Natural killer cell (primary cell): ENCODE data around the gene HMGCL. TPM values are rescaled to one million over a fixed set of nuclear protein-coding genes. Genes with fewer than 3 reads are reported as not detected.

ENCODE experiments used
- ATAC-seq, 3 donors: fragments of 150-1000 bp in 2 of 3; fragments of 200-7000 bp in 1 of 3; cut with Tn5 transposase; 1 replicate in 1 of 3; 2 replicates in 2 of 3; pipeline ENCODE4 v1.10.0; 2021; ENCODE audit warnings: mild to moderate bottlenecking in 2 of 3, moderate library complexity in 2 of 3
- DNase-seq, 2 donors: peaks; one replicate each; pipeline versions ENCODE4 v3.0.0 to v3.0.0-alpha.2; 2013 to 2021; ENCODE audit warnings: mixed read lengths in 1 of 2
- H3K27ac ChIP-seq: one replicate; pipeline ENCODE4 v1.5.1; 2013; ENCODE audit warnings: mild to moderate bottlenecking, low read length
- H3K27me3 ChIP-seq: one replicate; pipeline ENCODE4 v1.6.1; 2013; ENCODE audit warnings: low read length; ENCODE audit not compliant: control insufficient read depth, insufficient read depth
- H3K36me3 ChIP-seq: one replicate; pipeline ENCODE4 v1.6.1; 2013; ENCODE audit warnings: low read length; ENCODE audit not compliant: control insufficient read depth, insufficient read depth
- H3K4me1 ChIP-seq: one replicate; pipeline ENCODE4 v1.6.1; 2013; ENCODE audit warnings: low read length; ENCODE audit not compliant: control insufficient read depth, insufficient read depth
- H3K4me3 ChIP-seq: one replicate; pipeline ENCODE4 v1.5.1; 2013; ENCODE audit warnings: low read length
- H3K9me3 ChIP-seq: one replicate; pipeline ENCODE4 v1.6.1; 2013; ENCODE audit warnings: low read length; ENCODE audit not compliant: control insufficient read depth, insufficient read depth
- H3K27ac Mint-ChIP-seq, 2 donors: one replicate each; pipeline ENCODE4 v1.8.0; 2022; ENCODE audit warnings: mild to moderate bottlenecking in 2 of 2, mixed read lengths in 2 of 2, moderate library complexity in 1 of 2
- H3K27me3 Mint-ChIP-seq, 2 donors: one replicate each; pipeline ENCODE4 v1.8.0; 2022; ENCODE audit warnings: low read depth in 2 of 2, mixed read lengths in 2 of 2
- H3K36me3 Mint-ChIP-seq: one replicate; pipeline ENCODE4 v1.8.0; 2022; ENCODE audit warnings: mixed read lengths
- H3K4me1 Mint-ChIP-seq, 2 donors: one replicate each; pipeline ENCODE4 v1.8.0; 2022; ENCODE audit warnings: mixed read lengths in 2 of 2
- H3K4me3 Mint-ChIP-seq: one replicate; pipeline ENCODE4 v1.8.0; 2022; ENCODE audit warnings: mild to moderate bottlenecking, moderate library complexity, mixed read lengths
- H3K9me3 Mint-ChIP-seq, 2 donors: one replicate each; pipeline ENCODE4 v1.8.0; 2022; ENCODE audit warnings: mixed read lengths in 2 of 2
- WGBS: methylation state at CpG from one replicate; pipeline ENCODE4 v1.1.7; 2013; ENCODE audit warnings: missing lambda C conversion rate; ENCODE audit not compliant: insufficient coverage; 5-methylcytosine and 5-hydroxymethylcytosine counted together
- intact Hi-C: fragments of 100-400 bp; cut with micrococcal nuclease; formaldehyde crosslinking; loops from one replicate; pipeline ENCODE4 v1.14.2; 2022
- total RNA-seq, 4 donors: library from RNA; stranded (reverse); fragments of 120-200 nt in 1 of 4; gene quantifications; one replicate each; pipeline versions ENCODE4 v1.2.3 to v1.2.4, GENCODE V29; 2013 to 2022
- TF ChIP-seq, protein P1 (sequence below): fragments of 200-600 bp; IDR thresholded peaks from one replicate; pipeline ENCODE4 v1.8.0; 2022; ENCODE audit warnings: antibody characterized with exemption

HMGCL gene
- total RNA-seq, 3 donors from 2014 or later (not counting 1 experiment from before 2014, with no cell fraction given) = 16.8 to 26.9 (median 17.0) TPM

DNA sequence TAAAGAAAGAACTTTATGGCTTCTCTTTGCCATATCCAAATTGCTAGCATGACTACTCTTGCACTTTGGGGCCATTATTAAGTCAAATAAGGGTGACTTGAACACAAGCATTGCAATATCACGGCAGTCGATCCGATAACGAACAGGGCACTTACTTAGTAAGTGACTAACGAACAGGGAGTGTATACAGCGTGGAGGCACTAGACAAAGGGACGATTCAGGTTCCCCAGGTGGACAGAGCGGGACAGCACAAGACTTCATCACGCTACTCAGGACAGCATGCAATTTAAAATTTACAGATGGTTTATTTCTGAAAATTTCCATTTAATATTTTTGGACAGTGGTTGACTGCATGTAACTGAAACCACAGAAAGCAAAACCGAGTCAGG lies 52.4 kb downstream of the HMGCL start:
- Mint-ChIP-seq H3K4me1 (peaks cover 0 to 4% of the 10 kb centered on the region in 2 donors), H3K36me3 (no peaks in the 10 kb centered on the region), H3K4me3 (no peak overlapping the region), H3K27ac (no peak overlapping the region), H3K9me3 (no peaks in the 10 kb centered on the region), H3K27me3 (no peaks in the 10 kb centered on the region)
- Histone ChIP-seq H3K27me3 (no peaks in the 10 kb centered on the region), H3K4me1 (peaks cover 13% of the 10 kb centered on the region), H3K9me3 (no peaks in the 10 kb centered on the region), H3K36me3 (no peaks in the 10 kb centered on the region), H3K27ac (no peak overlapping the region), H3K4me3 (no peak overlapping the region)
- TF ChIP-seq, protein P1, sequence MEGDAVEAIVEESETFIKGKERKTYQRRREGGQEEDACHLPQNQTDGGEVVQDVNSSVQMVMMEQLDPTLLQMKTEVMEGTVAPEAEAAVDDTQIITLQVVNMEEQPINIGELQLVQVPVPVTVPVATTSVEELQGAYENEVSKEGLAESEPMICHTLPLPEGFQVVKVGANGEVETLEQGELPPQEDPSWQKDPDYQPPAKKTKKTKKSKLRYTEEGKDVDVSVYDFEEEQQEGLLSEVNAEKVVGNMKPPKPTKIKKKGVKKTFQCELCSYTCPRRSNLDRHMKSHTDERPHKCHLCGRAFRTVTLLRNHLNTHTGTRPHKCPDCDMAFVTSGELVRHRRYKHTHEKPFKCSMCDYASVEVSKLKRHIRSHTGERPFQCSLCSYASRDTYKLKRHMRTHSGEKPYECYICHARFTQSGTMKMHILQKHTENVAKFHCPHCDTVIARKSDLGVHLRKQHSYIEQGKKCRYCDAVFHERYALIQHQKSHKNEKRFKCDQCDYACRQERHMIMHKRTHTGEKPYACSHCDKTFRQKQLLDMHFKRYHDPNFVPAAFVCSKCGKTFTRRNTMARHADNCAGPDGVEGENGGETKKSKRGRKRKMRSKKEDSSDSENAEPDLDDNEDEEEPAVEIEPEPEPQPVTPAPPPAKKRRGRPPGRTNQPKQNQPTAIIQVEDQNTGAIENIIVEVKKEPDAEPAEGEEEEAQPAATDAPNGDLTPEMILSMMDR = no peak
- ATAC-seq (no peak), DNase-seq (no peak)
- WGBS = 95% methylated on average over 10 of the region's 10 CpGs
- intact Hi-C loops = loop anchor here (1.0 kb wide), 2 partner anchors 95 to 143 kb away; partner anchors contain the start of gene FUCA1

DNA sequence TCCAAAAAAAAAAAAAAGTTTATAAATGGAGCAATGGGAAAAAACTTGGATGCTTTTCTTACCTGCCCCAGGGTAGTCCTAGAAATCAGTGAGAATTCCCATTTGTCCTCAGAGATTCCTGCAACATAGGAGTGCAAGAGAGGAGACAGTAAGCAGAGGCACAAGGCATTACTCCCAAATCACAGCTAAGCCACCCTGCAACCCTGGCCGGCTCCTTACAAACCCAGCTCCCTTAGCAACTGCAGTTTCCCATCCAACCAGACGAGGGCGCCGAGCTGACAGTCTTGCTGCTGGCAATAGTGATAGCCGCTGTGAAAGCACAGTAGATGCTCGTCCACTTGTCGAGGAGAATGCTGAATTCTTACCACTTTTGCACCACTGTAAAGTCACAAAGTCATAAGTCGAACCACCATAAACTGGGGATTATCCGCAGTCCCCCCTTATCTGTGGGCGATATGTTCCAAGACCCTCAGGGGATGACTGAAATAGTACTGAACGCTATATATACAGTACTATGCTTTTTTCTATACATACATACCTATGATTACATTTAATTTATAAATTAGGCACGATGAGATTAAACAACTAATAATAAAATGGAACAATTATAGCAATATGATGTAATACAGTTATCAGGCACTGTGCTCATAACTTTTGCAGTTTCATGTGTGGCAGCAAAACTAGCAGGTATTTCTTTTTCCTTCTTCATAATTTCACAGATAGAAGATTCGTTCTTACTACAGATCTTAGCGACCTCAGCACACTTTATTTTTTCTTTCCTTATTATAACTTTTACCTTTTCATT lies 53.0 kb downstream of the HMGCL start:
- no peaks in the 10 kb centered on the region for H3K36me3 Mint-ChIP-seq
- H3K9me3 Mint-ChIP-seq = no peaks in the 10 kb centered on the region
- intact Hi-C loops = loop anchor here (1.0 kb wide), 2 partner anchors 96 to 144 kb away; partner anchors contain the start of gene FUCA1
- DNase-seq (peak; percentile 79 to 90), ATAC-seq (peak; percentile 92 to 100 (median 99))
- peaks cover 0 to 3% of the 10 kb centered on the region in 2 donors for H3K4me1 Mint-ChIP-seq
- Histone ChIP-seq H3K36me3 (no peaks in the 10 kb centered on the region), H3K27me3 (no peaks in the 10 kb centered on the region), H3K4me3 (no peak overlapping the region), H3K9me3 (no peaks in the 10 kb centered on the region), H3K4me1 (peaks cover 7% of the 10 kb centered on the region), H3K27ac (no peak overlapping the region)
- no peak overlapping the region for H3K4me3 Mint-ChIP-seq
- WGBS = 20% methylated on average over 12 of the region's 14 CpGs
- TF ChIP-seq, protein P1 = peak; percentile 85
- no peak overlapping the region for H3K27ac Mint-ChIP-seq
- H3K27me3 Mint-ChIP-seq = no peaks in the 10 kb centered on the region

DNA sequence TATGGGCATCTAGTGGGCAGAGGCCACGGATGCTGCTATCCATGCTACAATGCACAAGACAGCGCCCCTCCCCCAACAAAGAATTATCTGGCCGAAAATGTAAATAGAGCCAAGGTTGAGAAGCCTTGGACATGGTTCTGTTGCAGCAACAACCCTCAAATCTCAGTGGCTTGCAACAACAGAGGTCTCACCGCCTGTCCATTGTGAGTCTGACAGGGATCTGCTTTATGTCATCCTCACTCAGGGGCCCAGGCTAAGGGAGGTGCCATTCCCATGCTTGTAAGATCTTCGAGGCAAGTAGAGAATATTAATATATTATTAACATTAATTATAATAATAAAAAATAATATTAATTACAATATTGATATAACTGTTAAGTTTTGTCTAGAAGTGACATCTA lies 56.5 kb downstream of the HMGCL start:
- H3K36me3 ChIP-seq = peaks cover 3% of the 10 kb centered on the region
- no peak for ATAC-seq
- H3K27me3 ChIP-seq = no peaks in the 10 kb centered on the region

More for the DNA sequence above, 56.5 kb downstream of the HMGCL start:
- Mint-ChIP-seq H3K36me3 (no peaks in the 10 kb centered on the region), H3K4me3 (no peak overlapping the region), H3K27me3 (no peaks in the 10 kb centered on the region), H3K4me1 (peaks cover 0 to 3% of the 10 kb centered on the region in 2 donors), H3K27ac (no peak overlapping the region), H3K9me3 (no peaks in the 10 kb centered on the region)
- intact Hi-C loops = no loop called here
- H3K4me3 ChIP-seq = no peak overlapping the region
- WGBS = 100% methylated on average over 4 of the region's 5 CpGs
- no peak for DNase-seq
- H3K4me1 ChIP-seq = peaks cover 5% of the 10 kb centered on the region
- no peaks in the 10 kb centered on the region for H3K9me3 ChIP-seq
- no peak overlapping the region for H3K27ac ChIP-seq
- TF ChIP-seq, protein P1 = no peak
